ENCODE measurements around the gene RFC4.

RFC4 gene

GRCh38 chr3:186742618-186743380 lies 63.5 kb downstream of the RFC4 start:
- no peak for DNase-seq
